HG03108 (cell line): Measurements from ENCODE around the gene GNPNAT1.
"Not testable (repeated sequence)": the region's sequence is repeated elsewhere in the genome, so short reads cannot be mapped to it uniquely, and the experiment has no call there.

Experiments used
- ATAC-seq: cut with Tn5 transposase; IDR thresholded peaks from one replicate; pipeline ENCODE4 v1.9.1; 2021; ENCODE audit warnings: moderate library complexity; ENCODE audit not compliant: unreplicated experiment

GNPNAT1 gene

DNA sequence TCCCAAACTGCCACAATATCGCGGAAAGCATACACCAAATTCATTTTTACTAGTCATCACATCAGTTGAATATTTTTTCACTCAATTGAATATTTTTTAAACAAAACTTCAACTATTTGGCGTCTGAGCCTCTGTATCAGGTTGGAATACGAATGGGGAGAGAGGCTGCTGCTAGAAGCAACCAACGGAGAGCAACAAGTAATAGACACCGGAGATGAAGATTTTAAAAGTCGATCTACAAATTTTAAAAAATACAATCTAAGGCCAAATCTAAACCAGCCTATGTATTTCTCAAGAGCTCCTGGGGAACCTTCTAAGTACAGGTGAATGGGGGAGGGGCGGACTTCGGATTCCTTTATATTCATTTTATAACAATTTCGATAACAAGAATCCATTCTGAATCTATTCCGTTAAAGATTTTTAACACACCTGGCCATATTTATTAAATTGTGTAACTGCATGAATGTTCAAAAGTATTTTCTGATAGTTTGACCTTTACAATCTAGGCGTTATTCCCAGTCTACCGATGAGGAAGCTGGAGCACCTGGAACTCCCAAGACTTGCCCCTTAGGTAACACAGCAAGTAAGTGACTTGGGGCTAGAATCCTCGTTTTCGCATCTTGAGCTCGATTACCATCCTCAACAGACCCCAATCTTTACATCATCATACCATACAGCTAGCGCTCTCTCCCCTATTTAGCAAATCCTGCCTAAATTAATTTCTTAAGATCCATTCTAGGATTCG, 1.2 kb downstream of the GNPNAT1 start:
- ATAC-seq, result no peak

DNA sequence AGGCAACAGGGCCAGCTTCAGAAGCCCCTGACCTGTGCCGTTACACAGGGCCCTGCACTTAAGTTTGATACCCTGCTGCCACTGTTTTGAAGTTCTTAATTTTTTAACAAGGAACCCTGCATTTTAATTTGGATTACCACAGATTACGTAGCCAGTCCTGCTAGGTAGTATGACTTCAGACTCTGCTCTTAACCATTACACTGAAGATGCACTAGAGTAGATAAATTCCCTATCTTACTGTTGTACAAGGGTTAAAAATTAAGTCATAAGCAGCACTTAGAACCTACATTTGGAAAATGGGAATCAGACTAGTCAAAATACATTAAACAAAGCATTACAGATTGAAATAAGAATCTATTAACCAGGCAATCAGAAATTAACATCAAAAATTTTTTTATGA, 2.3 kb downstream of the GNPNAT1 start:
- ATAC-seq, result no peak

DNA sequence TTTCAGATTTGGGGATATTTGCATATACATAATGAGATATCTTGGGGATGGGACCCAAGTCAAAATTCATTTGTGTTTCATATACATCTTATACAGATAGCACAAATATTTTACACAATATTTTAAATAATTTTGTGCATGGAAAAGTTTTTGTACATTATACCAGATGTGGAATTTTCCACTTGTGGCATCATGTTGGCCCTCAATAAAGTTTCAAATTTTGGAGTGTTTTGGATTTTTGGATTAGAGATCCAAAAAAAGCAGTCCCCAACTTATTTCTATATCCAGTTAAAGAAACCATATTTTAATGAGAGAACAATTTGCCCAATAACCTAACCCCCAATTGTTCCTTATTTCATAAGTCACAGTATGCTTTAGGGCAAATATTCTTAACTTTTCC, 4.5 kb downstream of the GNPNAT1 start:
- no peak for ATAC-seq

DNA sequence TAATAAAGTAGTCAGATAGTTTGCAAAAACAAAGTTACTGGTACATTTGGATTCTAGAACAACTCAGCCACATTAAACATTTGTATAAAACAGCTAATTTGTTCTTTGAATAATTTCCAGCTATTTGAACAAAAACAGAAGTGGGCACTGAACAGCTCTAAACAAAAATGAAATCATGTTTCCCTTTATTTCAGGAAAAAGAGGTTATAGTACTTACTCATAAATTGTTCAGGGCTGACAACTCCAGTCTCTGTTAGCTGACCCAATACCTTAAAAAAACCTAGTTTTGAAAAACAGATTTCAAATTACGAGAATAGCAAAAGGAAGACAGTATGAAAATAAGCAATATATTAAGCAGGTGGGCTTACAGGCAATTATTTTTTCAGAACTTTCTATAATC, 8.2 kb downstream of the GNPNAT1 start:
- no peak for ATAC-seq

DNA sequence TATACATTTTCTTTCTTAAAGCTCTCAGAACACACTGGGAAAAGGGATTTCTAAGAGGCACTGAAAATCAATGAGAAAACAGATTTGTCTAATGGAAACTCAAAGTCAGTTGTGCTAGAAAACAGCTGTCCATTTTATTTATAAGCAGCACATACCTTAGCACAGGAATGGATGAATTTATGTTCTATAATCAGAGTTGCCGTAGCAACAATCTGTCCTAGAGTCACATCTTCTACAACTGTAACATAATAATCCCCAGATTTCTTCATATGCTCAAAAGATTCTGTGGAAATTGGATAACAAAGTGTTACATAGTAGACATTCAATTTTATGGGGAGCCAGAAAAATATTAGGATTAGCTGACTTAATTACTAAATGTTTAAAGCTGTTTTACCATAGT, 9.8 kb downstream of the GNPNAT1 start:
- ATAC-seq, result no peak

DNA sequence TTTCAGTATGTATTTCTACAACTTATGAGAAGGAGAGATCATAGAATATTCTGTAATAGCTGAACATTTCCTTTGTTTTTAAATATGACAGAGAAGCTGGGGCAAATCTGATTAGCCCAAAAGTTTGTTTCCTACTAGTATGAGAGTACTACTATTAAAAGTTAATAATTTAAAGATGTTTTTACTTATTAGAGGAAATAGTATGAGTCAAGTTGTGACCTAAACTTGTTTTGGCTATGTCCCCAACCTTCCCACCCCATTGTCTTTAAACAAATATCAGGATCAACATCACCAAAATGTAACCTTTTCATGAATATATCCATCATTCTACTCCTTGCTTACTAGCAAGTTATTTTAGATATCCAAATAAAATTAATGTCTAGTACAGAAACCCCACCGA, 10.5 kb downstream of the GNPNAT1 start:
- ATAC-seq, result no peak

DNA sequence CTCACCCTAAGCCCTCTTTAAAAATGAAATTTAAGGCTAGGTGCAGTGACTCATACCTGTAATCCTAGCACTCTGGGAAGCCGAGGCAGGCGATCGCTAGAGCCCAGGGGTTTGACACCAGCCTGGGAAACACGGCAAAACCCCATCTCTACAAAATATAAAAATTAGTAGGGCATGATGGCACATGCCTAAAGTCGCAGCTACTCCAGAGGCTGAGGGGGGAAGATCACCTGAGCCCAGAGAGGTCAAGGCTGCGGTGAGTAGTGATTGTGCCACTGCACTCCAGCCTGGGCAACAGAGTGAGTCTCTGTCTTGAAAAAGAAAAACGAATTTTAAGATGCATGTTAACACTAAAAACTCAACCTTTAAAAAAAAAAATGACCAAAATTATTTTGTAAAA, 12.7 kb downstream of the GNPNAT1 start:
- ATAC-seq, result no peak

DNA sequence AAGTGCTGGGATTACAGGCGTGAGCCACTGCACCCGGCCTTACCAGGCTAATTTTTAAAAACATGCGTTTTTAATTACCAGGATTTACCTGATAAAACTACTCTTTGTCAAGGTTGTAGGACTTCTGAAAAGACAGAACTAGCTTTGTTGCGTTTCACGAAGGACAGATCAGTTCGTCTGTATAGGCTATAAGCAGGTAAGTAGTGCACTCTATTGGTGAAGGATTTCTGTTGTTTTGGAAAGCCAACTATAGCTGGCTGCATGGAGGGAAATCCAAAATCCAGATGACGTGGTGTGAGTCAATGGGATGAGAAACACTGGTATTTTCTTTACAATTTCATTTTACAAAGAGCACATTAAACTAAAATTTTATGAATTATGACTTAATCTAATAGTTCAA, 14.6 kb downstream of the GNPNAT1 start:
- ATAC-seq, result no peak

DNA sequence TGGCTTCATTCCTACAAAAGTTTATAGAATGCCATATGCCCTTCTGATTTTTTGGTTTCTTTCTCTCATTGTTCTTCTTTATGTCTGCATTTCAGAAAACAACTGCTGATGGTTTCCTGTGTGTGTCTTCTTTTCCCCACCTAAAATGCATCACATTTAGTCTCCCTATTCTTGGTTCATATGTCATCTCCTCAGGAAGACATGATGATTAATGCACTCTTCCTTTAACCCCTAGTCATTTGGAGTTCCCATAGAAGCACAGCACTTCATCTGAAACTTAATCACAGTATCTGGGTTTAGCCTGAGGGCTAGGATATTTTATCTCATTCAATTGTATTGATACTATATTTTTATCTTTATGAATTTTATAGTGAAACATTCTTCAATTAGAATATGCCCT, 21.5 kb downstream of the GNPNAT1 start:
- no peak for ATAC-seq

DNA sequence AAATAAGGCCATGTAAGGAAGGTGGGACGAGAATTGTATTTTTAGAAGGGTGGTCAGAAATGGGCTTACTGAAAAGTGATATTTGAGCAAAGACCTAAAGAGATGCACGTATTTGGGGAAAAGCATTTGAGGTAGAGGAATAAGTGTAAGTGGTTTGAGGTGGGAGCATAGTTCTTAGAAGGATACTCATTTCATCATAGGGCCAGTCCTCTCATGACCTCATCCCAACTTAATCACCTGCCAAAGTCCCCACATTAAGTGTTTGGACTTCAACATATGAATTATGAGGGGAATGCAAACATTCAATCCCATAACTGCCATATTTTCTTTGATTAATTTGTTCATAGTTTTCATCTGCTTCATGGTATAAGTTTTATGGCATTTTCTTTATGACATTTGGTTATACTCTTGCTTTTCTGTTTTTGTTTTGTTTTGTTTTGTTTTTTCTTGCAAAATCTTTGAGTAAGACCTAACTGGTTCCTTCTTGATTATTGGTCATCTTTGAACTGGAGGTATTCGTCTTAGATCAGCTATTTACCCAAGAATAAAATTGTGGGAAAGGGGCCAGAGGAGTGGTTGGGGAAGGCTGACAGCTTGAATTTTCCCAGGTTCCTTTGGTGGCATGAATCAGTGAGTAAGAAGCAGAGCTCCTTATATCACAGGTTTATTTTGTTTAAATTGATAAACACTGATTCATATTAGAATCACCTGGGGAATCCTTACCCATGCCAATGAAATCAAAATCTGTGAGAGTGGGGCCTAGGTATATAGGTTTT, 24.2 kb downstream of the GNPNAT1 start:
- ATAC-seq, result no peak

DNA sequence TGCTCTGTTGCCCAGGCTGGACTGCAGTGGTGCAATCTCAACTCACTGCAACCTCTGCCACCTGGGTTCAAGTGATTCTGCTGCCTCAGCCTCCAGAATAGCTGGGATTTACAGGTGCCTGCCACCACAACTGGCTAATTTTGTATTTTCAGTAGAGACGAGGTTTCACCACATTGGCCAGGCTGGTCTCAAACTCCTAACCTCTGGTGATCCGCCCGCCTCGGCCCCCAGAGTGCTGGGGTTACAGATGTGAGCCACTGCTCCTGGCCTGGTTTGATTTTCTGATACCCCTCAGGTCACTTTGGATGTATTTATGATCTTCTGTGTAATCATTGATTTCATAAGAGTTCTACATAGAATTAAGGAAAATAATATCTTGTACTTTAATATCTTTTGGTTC, 28.5 kb downstream of the GNPNAT1 start:
- ATAC-seq, result not testable (repeated sequence)

DNA sequence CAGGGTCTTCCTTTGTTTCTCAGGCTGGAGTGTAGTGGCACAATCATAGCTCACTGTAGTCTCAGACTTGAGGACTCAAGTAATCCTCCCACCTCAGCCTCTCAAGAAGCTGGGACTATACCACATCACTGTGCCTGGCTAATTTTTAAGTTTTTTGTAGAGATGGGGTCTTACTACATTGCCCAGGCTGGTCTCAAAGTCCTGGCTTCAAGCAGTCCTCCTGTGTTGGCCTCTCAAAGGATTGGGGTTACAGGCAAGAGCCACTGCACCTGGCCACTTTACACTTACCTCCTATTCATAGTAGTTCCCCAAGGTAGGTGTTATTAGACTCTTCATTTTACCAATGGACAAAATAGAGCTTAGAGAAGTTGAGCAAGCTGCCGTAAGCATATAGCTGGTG, 32.3 kb downstream of the GNPNAT1 start:
- no peak for ATAC-seq

DNA sequence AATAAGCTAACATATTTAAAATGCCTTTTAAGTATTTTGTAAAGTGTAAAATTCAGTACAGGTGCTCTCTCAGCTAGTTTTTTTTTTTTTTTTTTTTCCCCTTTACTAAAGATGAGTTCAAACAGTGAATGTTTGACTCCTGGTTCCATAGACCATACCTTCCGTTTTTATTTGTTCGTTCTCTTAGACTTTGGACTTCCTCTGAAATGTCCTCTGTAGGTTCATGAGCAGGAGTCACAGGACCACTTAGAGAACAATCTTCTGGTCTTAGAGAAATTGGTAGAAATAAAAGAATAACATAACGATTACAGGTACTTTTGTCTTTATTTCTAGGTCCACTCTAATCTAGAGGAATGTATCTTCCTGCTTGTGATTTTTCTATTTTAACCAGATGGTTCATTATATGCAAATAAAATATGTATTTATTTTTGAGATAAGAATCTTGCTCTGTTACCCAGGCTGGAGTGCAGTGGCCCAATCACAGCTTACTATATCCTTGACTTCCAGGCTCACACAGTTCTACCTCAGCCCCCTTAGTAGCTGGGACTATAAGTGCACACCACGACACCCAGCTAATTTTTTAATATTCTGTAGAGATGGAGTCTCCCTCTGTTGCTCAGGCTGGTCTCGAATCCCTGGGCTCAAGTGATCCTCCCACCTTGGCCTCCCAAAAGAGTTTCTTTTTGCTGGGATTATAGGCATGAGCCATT, 35.6 kb downstream of the GNPNAT1 start:
- ATAC-seq, result no peak

DNA sequence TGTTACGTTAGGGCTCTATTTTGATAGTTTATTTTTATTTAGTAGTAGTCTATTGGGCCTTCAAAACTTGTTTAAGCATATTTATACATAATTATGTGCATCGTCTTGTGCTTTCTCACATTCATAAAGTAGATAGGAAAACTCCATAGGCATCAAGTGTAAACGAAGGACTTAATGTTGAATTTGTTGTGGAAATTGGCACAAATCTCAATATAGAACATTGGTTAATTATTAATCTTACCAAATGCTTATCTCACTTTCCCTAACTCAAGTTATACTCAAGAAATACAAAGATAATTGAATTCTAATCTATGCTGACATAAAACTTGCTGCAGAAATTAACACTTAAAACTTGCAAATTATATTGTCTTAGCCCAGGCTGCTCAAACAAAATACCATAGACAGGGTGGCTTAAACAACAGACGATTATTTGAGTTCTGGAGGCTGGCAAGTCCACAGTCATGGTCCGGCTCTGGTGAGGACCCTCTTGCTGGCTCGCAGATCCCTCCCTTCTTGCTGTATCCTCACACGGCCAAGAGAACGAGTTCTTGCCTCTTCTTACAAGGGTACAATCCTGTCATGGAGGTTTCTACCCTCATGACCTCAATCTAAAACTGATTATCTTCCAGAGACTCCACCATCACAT, 42.6 kb downstream of the GNPNAT1 start:
- no peak for ATAC-seq

DNA sequence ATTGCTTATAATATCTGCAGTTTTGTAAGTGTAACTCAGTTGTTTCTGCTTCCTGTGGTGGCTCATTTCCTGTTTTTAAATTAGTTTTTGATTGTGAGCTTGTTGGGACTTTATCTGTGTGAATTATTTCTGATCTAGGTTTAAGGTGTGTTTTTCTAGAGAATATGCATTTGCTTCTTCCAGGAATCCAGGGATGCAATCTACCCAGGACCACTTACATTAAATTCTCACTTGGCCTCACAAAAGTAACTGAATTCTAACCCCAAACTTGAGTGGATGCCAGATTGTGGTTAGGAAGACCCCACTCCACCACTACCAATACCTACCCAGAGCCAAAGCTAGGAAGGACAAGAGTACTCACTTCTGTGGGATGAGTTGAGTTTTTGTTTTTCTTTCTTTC, 49.5 kb downstream of the GNPNAT1 start:
- ATAC-seq, result peak; percentile 33

DNA sequence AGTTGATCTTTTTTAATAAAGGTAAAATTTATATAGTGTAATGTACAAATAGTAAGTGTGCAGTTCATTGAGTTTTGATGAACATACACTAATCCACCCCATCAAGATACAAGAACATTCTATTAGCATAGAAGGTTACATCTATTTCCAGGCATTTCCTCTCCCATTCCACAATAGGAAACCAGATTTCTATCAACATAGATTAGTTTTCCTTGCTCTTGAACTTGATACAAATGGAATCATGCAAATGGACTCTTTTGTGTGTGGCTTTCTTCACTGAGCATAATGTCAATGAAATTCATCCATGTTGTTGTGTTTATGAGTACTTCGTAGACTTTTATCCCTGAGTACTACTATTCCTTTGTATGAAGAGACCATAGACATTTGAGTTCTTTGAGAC, 50.7 kb downstream of the GNPNAT1 start:
- ATAC-seq, result no peak

DNA sequence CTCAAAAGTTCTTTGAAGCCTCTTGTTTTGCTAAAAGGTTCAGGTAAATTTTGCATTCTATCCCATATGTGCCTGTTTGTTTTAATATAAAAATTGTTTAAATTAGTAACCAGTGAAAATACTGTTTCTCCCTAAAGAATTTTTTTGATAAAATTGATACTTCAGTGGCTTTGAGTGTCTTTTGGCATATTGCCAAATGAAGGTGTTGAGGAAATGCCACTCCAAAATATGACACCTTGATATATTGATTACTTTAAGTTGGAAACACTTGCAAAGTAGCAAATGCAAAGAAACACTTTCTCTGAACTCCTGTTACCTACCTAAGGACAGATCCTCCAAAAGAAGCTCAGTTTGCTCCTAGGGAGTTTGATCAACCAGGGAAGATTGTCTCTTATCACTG, 53.0 kb downstream of the GNPNAT1 start:
- no peak for ATAC-seq

DNA sequence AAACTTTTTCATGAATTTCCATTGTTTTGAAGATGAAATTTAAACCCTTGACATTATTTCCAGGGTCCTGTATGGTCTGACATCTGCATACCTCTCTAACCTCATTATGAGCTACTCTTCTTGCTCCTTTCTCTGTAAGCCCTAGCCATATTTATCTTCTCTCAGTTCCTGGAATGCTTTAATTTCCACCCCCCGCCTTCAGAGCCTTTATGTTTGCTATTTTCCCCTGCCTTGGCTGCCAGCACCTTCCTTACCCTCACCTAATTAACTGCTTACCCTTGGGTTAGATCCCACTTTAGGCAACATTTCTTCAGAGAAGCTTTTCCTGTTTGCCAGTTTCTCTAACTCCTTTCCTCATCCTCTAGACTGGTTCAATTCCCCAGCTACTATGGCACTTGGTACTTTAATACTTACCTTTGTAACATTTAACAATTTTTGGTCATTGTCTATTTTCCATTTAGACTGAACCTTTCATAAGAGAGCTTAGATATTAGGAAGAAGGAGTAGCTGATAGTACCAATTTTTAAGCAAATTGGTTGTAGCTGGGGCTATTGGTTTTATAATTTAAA, 55.4 kb downstream of the GNPNAT1 start:
- no peak for ATAC-seq

DNA sequence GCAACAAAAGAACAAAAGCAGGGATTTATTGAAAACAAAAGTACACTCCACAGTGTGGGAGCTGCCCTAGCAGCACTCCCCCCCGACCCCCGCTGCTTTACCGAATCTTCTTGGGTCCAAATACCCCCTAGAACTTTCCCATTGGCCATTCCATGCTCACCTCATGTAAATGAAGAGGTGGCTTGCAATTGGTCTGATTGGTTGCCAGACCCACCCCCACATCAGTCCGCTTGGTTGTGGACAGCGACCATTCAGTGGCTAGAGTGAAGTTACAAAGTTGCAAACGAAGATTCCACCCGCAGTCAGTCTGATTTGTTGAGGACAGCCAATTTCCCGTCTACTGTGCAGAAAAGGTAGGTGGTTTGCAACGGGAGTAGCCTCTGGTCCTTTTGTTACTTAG, 57.6 kb downstream of the GNPNAT1 start:
- ATAC-seq, result no peak

DNA sequence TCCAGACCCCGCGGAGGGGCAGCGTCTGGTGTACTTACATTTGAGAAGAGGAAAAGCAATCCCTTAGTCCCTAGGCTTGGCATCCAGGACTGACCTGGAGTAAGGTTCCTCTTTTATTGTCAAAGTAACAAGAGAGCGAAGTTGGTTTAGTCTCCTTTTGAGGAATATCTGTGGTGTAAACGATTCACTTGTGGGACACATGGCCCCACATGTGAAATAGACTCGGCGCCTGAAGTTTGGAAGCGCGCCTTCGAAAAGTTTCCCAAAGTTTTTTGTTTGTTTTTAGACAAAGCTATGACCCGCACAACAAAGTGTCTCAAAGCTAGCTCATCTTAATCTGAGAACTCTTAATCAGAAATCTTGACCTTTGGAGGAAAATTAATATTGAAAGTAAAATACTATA, 60.7 kb downstream of the GNPNAT1 start:
- no peak for ATAC-seq
